ENCODE measurements around the gene GARRE1.

Gene GARRE1

DNA sequence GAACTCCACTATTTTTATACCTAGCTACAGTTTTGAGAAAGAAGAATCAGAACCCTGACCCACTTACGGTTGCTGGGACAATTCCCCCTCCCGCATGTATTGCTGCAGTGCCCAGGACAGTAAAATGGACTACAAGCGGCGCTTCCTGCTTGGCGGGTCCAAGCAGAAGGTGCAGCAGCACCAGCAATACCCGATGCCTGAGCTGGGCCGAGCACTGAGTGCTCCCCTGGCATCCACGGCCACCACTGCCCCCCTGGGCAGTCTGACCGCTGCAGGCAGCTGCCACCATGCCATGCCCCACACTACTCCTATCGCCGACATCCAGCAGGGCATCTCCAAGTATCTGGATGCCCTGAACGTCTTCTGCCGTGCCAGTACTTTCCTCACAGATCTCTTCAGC lies 46.0 kb downstream of the GARRE1 start:
- no peak for FAIRE-seq

DNA sequence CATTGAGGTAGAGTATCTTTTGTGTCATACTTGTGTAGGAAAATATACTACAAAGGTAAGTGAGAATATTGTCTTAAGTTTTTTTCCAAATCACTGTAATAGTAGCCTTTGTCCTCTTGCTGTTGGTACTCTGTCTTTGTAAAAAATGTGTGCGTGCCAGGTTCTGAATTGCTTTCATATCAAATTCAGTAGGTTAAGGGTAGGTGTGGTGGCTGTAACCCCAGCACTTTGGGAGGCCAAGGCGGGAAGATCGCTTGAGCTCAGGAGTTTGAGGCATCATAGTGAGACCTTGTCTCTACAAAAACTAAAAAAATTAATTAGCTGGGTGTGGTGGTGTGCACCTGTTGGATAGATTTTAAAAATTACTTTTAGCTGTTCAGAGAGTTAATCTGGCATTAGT lies 46.6 kb downstream of the GARRE1 start:
- no peak for FAIRE-seq
